ENCODE results near the gene PCDH9. TPM values are rescaled to one million over a fixed set of nuclear protein-coding genes. Genes with fewer than 3 reads are reported as not detected.

PCDH9 gene
- total and polyA plus RNA-seq, 2 experiments from 2014 or later, result 0.31 to 0.52 TPM

DNA sequence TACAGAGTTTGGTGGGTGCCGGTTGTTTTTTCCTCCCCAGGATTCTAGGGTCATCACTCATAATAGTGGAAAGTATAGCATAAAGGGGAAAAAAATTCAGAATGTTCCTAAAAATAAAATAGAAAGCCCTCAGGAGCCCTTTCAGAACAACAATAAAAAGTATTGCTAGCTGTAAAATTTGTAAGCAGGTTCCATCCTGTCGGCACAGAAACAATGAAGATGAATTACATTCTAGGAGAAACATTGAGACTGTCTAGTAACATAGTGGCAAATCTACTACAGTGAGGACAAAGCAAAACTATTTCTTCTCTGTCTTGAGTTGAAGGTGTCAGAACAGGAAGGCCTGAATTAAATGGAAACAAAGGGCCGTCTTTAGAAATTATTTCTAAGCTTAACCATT, 870.7 kb downstream of the PCDH9 start (continued):
- no peak for TF ChIP-seq REST (IDR thresholded peaks at IDR 0.05; ENCODE audit: unreplicated experiment)
- no peak for TF ChIP-seq ZNF114 (CRISPR knock-in tag; IDR thresholded peaks at IDR 0.05)

DNA sequence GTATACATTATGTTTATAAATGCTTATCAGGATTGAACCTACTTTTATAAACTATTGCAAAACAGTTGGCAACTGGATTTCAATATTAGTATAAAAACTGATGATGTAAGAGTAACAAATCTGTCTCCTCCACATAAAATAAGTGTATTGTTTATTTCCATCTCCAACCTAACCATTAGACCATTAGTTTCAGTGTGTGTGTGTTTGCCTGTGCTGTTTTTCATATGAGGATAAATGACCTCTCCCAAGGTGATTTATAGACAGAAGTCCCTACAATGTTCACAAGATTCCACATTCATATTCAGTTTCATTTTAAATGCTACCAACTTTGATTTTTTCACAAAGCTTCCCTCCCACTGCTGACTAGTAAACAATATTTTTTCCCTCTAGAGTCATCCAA, 871.6 kb downstream of the PCDH9 start:
- Mint-ChIP-seq H3K4me1 (peaks cover 9% of the 10 kb centered on the region), H3K9me3 (no peaks in the 10 kb centered on the region)
- no peaks in the 10 kb centered on the region for H3K27me3 ChIP-seq (ENCODE audit: insufficient read depth)
- no peak for TF ChIP-seq ZNF462 (CRISPR knock-in tag; IDR thresholded peaks at IDR 0.05)
- no peak for TF ChIP-seq POLR2AphosphoS5 (IDR thresholded peaks at IDR 0.05; ENCODE audit: low read depth)
- no peak for TF ChIP-seq ZNF114 (CRISPR knock-in tag; IDR thresholded peaks at IDR 0.05)
- TF ChIP-seq ZNF331 (CRISPR knock-in tag; IDR thresholded peaks at IDR 0.05; ENCODE audit: low read depth), result no peak
- TF ChIP-seq CTCF (conservative IDR thresholded peaks at IDR 0.05; ENCODE audit: low read depth in 2 of 2), result no peak
- TF ChIP-seq JUNB (IDR thresholded peaks at IDR 0.05; ENCODE audit: unreplicated experiment), result no peak
- TF ChIP-seq NANOG (IDR thresholded peaks at IDR 0.05; ENCODE audit: borderline replicate concordance), result no peak
- TF ChIP-seq, protein P1, sequence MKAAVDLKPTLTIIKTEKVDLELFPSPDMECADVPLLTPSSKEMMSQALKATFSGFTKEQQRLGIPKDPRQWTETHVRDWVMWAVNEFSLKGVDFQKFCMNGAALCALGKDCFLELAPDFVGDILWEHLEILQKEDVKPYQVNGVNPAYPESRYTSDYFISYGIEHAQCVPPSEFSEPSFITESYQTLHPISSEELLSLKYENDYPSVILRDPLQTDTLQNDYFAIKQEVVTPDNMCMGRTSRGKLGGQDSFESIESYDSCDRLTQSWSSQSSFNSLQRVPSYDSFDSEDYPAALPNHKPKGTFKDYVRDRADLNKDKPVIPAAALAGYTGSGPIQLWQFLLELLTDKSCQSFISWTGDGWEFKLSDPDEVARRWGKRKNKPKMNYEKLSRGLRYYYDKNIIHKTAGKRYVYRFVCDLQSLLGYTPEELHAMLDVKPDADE (IDR thresholded peaks at IDR 0.05), result no peak
- TF ChIP-seq EZH2phosphoT487 (IDR thresholded peaks at IDR 0.05; ENCODE audit: unreplicated experiment), result no peak
- TF ChIP-seq EZH2 (IDR thresholded peaks at IDR 0.05; ENCODE audit: low read depth, unreplicated experiment), result no peak
- no peak for TF ChIP-seq CREB1 (CRISPR knock-in tag; IDR thresholded peaks at IDR 0.05; ENCODE audit: low read depth)
- no peak for TF ChIP-seq STAT1 (IDR thresholded peaks at IDR 0.05; ENCODE audit: unreplicated experiment)

More for the DNA sequence above, 871.6 kb downstream of the PCDH9 start:
- ATAC-seq (no peak), DNase-seq (ENCODE audit: low spot score) (no peak)
- Histone ChIP-seq H3F3A (replicated peaks; ENCODE audit: low read depth) (no peaks in the 10 kb centered on the region), H3K36me3 (ENCODE audit: insufficient read depth) (no peaks in the 10 kb centered on the region), H3K4me1 (ENCODE audit: insufficient read depth) (peaks cover 3% of the 10 kb centered on the region; the same call in 1 of the 2 replicates), H3K27ac (ENCODE audit: low read depth) (no peak overlapping the region), H2AFZ (no peak overlapping the region), H3K4me3 (no peak overlapping the region), H3K9me2 (ENCODE audit: insufficient read depth) (no peaks in the 10 kb centered on the region), H4K20me1 (replicated peaks; ENCODE audit: insufficient read depth) (no peaks in the 10 kb centered on the region), H3K79me2 (replicated peaks; ENCODE audit: insufficient read depth) (no peaks in the 10 kb centered on the region), H3K4me2 (no peak overlapping the region)
- Mint-ChIP-seq H3K27ac (no peak overlapping the region), H3K36me3 (ENCODE audit: low read depth) (no peaks in the 10 kb centered on the region), H3K27me3 (ENCODE audit: insufficient read depth, low read depth, poor library complexity) (no peaks in the 10 kb centered on the region), H3K4me3 (no peak overlapping the region)

Data from GM23338 (cell line).